ENCODE measurements around the gene TIMP1.
"Not testable (repeated sequence)": the region's sequence is repeated elsewhere in the genome, so short reads cannot be mapped to it uniquely, and the experiment has no call there.

Gene TIMP1

DNA sequence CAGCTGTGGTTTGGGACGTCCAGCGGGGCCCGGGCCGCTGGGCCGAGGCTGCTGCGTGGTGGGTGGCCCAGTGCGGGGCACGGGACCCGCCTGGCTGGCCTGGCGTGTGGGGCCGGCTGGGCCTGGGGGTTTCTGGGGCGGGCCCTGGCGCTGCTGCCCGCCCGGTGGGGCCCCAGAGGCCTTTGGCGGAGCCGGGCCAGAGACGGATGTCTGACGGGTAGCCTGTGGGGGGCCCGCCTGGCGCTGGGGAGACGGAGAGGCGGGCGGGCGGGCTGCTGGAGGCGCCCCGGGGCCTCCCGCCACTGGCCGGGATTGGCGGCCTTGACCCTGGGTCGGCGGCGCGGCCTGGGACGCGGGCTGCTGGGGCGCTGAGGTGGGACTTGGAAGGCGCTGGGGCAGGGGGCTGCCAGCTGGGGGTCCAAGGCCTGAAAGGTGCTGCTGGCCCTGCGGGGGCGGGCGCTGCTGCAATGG is 8.1 kb upstream of the TIMP1 start:
- DNase-seq: no peak

- no peak for DNase-seq
These were observed 7.5 kb upstream of the TIMP1 start for GRCh38 chrX:47574547-47575301.

DNA sequence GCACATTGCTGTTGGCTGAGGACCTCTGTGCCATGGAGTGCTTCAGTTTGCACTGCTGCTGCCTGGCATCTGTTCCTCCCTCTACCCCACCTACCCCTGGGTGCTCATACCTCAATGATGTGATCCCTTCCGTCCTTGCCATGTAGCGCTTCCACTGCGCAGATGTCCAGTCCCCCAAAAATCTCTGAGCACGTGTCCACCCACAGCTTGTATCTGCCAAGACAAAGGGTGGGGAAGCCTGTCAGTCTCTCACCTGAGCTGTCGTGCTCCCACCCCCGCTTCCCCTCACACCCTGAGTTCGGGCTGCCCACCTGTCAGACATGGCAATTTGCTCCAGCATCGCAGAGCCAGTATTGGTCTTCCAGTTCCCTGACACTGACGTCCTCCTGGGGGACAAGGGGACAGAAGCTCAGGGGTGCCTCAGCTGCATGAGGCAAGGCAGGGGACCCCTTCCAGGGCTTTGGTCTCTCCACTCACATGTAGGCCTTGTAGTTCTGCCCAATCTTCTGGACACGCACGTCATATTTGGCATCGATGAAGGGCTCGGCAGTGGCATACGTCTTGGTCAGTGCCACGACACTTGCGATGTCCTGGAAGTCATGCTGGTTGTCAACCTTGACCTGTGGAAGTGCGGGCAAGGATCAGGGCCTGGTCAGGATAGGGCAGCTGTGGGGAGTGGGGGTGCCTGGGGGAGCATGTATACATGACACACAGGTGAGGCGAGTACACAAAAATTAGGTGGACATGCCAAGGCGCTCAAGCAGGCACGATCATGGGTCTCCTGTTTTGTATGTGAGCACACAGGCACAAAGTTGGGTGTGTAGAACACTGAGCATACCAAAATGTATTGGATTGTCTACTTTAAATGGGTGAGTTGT is 6.0 kb upstream of the TIMP1 start:
- no peak for DNase-seq

DNA sequence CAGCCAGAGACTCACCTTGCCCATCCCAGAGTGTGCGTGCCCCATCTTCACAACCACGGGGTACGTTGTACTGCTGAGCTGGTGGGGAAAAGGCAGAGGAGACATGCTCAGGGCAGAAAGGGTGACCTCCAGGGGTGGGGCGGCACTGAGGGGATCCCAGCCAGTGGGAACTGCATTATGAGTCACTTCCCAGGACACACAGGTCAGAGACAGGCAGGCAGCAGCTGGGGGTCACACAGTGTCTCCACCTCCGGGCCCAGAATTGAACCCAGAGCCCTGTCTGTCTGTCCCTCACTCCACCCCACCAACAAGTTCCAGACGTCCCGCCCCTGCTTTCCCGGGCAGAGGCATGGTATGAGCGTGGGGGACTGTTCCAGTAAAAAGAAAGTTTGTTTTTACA is 4.8 kb upstream of the TIMP1 start:
- DNase-seq: no peak

DNA sequence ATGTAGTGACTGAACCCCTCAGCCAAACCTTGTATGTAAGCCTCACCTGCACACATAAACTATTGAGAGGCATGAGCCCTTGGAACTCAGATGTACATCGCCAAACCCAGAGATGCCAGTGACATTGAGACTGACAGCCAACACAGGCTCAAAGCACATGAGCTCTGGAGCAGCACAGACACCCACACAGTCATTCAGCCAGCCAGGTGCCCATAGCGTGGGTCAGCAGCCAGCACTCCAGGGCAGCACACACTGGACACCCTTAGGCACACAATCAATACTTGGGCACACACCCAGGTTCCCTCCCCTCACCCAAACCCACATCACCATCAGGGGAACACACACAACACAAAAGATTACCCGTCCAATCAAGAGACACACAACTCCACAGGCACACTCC is 4.3 kb upstream of the TIMP1 start:
- DNase-seq: no peak

DNA sequence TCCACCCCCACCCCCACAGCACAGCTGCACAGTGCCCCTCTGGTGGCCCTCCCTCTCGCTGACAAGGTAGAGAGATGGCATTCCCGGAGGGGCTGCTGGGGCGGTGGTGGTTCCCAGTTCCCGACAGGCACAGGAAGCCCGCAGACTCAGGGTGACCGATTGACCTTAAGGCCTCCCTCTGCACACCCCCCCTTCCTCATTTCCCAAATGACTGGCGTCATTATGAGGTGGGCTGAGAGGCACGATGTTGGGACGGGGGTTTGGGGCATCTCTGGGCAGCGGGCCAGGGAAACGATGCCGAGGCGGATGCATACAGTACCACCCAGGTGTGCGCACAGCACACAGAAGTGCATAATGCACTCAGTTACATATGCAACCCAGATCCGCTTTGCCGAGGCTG is 3.5 kb upstream of the TIMP1 start:
- no peak for DNase-seq

DNA sequence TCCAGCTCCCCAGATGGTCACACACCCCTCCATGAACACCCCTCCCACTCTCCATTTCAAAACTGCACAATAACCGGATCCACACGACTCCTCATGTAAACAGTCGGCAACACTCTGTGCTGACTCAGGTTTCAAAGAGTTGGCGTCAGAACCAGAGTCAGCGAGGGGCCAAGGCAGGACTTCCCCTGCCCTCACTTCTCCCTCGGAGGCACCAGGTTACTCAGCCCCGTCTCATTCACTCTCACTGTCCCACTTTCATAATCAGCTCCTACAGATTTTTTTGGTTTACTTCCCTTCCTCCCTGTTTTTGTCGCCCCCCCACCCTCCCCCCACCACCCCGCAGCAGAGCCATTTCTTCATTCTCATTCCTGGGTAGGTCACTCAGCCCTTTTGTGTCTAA is 2.7 kb upstream of the TIMP1 start:
- DNase-seq: no peak

- no peak for DNase-seq
These were observed 1.1 kb downstream of the TIMP1 start for GRCh38 chrX:47583240-47583861.

- no peak for DNase-seq
These were observed 2.5 kb downstream of the TIMP1 start for GRCh38 chrX:47584714-47585113.

- no peak for DNase-seq
These were observed 3.0 kb downstream of the TIMP1 start for GRCh38 chrX:47585273-47585672.

GRCh38 chrX:47586043-47586787 is 4.0 kb downstream of the TIMP1 start:
- DNase-seq: no peak

DNA sequence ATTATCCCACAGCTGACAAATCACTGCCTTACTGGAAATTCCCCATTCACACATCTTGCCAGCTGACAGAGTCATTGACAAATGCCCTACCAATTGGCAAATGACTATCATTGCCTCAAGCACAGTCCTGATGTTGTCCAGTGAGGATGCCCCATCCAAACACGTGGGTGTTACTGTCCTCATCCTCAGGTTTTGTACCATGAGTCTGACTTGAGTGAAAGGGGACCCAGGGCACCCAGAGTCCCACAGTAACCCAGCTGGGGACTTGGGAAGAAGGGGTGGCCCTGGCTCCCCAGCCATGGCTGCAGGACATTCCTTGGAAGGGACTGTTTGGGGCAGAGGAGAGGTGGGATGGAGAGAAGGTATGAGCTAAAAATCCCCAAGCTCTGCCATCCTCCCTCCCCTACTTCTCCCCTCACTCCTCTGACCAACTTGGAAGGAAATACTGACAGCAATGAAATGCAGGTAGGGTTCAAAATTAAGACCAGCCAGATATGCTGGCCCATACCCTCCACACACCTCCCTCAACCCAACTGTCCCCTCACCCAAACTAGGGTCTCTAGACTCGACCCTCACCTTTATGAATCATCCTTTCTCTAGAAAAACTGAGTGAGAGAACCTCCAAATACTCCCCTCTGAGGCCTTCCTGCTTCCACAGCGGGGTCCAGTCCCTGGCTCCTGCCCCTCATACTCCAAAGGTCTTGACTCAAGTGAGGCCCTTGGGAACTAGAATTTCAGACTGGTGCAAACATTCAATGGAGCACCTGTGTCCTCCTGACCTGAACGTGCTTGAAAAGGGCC is 5.1 kb downstream of the TIMP1 start:
- DNase-seq: no peak

- DNase-seq: no peak
These were observed 5.9 kb downstream of the TIMP1 start for GRCh38 chrX:47587906-47588735.

- DNase-seq: no peak
These were observed 8.7 kb downstream of the TIMP1 start for GRCh38 chrX:47590984-47591383.

DNA sequence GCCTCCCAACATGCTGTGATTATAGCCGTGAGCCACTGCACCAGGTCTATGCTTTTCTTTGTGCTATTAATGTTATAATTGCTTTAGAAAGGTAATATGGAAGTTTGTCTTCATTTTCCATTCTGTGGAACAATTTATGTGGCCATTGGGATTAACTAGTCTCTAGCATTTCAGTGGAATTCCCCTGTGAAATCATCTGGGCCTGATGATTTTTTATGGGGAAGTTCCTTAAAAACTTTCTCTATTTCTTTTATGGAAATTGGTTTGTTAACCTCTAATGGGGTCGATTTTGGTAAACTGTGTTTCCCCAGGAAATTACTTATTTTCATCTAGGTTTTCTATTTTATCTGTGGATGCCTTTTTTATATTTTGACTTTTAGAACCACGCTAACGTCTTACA is 11.3 kb downstream of the TIMP1 start:
- DNase-seq: no peak

GRCh38 chrX:47595716-47596251 is 13.5 kb downstream of the TIMP1 start:
- no peak for DNase-seq

DNA sequence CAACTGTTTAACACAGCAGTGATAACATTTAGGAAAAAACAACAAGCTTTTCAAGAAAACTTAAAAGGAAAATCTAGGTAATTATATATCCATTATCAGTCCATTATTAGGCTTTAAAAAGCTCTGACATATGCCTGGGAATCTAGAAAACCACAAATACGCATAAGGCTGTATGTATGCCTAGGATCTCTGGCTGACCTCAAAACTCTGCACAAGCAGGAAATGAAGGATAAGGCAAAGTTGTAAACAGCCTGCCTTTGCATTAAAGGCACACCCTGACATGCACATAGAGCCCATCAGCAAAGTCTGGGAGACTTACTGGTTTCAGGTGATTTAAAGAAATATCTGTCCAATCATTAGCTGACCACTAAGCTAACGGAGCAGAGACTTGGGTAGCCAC is 14.0 kb downstream of the TIMP1 start:
- DNase-seq: no peak

GRCh38 chrX:47597222-47597621 is 15.0 kb downstream of the TIMP1 start:
- no peak for DNase-seq

DNA sequence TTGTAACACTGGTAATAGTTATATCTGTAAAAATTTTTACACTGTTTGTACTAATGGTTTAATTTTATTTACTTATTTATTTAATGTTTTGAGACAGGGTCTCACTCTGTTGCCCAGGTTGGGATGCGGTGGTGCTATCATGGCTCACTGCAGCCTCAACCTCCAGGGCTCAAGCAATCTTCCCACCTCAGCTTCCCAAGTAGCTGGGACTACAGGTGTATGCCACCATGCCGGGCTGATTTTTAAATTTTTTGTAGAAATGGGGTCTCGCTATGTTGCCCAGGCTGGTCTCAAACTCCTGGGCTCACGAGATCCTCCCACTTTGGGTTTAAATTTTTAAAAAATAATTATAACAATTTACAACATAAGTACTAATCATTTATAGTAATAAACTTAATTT is 20.9 kb downstream of the TIMP1 start:
- not testable (repeated sequence) for DNase-seq

- no peak for DNase-seq
These were observed 22.8 kb downstream of the TIMP1 start for GRCh38 chrX:47605024-47605423.

GRCh38 chrX:47607091-47607490 is 24.9 kb downstream of the TIMP1 start:
- no peak for DNase-seq
